Suprapubic skin (tissue), 4 donors: ENCODE results near the gene NQO2. TPM values are rescaled to one million over a fixed set of nuclear protein-coding genes. Genes with fewer than 3 reads are reported as not detected.

Experiments
- DNase-seq, 2 donors: peaks; one replicate each; pipeline ENCODE4 v3.0.0-alpha.2; 2019; ENCODE audit warnings: low spot score in 2 of 2
- H3K27ac ChIP-seq: fragments of 200-600 bp; sonication (generic); one replicate; pipeline ENCODE4 v1.5.1; 2019
- H3K27me3 ChIP-seq: fragments of 200-600 bp; sonication (generic); one replicate; pipeline ENCODE4 v1.5.1; 2019
- H3K36me3 ChIP-seq: fragments of 200-600 bp; sonication (generic); one replicate; pipeline ENCODE4 v1.5.1; 2019
- H3K4me1 ChIP-seq: fragments of 200-600 bp; sonication (generic); one replicate; pipeline ENCODE4 v1.5.1; 2019
- H3K4me3 ChIP-seq: fragments of 200-600 bp; sonication (generic); one replicate; pipeline ENCODE4 v1.5.1; 2019; ENCODE audit warnings: mild to moderate bottlenecking
- H3K9me3 ChIP-seq: fragments of 200-600 bp; sonication (generic); one replicate; pipeline ENCODE4 v1.5.1; 2019
- CTCF ChIP-seq, 2 donors: fragments of 200-600 bp in 1 of 2; fragments of 450-650 bp in 1 of 2; sonication (generic) in 1 of 2; IDR thresholded peaks; one replicate each; pipeline ENCODE4 v1.5.1; 2016 to 2019; ENCODE audit warnings: antibody characterized with exemption in 2 of 2, mild to moderate bottlenecking in 1 of 2, moderate library complexity in 1 of 2
- EP300 ChIP-seq: sonication (generic); formaldehyde crosslinking; IDR thresholded peaks from one replicate; pipeline ENCODE4 v1.6.1; 2017; ENCODE audit warnings: antibody characterized with exemption
- POLR2A ChIP-seq, 2 donors: fragments of 450-650 bp; IDR thresholded peaks; one replicate each; pipeline ENCODE4 v1.6.1; 2017; ENCODE audit warnings: antibody characterized with exemption in 2 of 2, mild to moderate bottlenecking in 2 of 2, moderate library complexity in 2 of 2
- POLR2AphosphoS5 ChIP-seq, 3 donors: sonication (generic); formaldehyde crosslinking; IDR thresholded peaks; one replicate each; pipeline ENCODE4 v1.6.1; 2017; ENCODE audit warnings: antibody characterized with exemption in 3 of 3
- WGBS: methylation state at CpG from one replicate; pipeline ENCODE4 v1.1.5; 2018; 5-methylcytosine and 5-hydroxymethylcytosine counted together
- total RNA-seq, 4 donors: library from RNA; depleted of rRNA; stranded (reverse); fragments of >200 nt; gene quantifications; one replicate each; pipeline ENCODE4 v1.1.0, GENCODE V29; 2016

NQO2 gene
- total RNA-seq, 4 donors from 2014 or later: 22.8 to 40.4 (median 38.3) TPM

GRCh38 chr6:3068329-3069214 is 68.9 kb downstream of the NQO2 start, which contains the start of gene RIPK1:
TSS of gene RIPK1 (plus strand) at chr6:3068494. CDS start at chr6:3076824, 8,330 bp downstream.
- Histone ChIP-seq H3K27ac (peak within 1 kb of the TSS; percentile 99), H3K4me3 (peak within 1 kb of the TSS; percentile 83), H3K9me3 (no peaks in the 10 kb centered on the region), H3K27me3 (no peaks in the 10 kb centered on the region), H3K36me3 (no peaks in the 10 kb centered on the region), H3K4me1 (peaks cover 40% of the 10 kb centered on the region)
- DNase-seq: peak; percentile 94 to 96
- 0% methylated on average over 27 of the region's 112 CpGs for WGBS
- peak in 2 of 3 donors; percentile 51 to 80 for TF ChIP-seq POLR2AphosphoS5 (IDR thresholded peaks at IDR 0.05)
- TF ChIP-seq POLR2A (IDR thresholded peaks at IDR 0.05): peak; percentile 40 to 93
- peak in 1 of 2 donors; percentile 39 for TF ChIP-seq CTCF (IDR thresholded peaks at IDR 0.05)
- no peak for TF ChIP-seq EP300

Other genes starting within 250 kb of the NQO2 start
- 1 to 10 TPM; 1.8 to 6.6 (median 3.5) TPM for gene MYLK4, start 249.0 kb upstream of the NQO2 start, total RNA-seq
- gene WRNIP1, start 234.5 kb upstream of the NQO2 start, total RNA-seq: 10 to 100 TPM; 56.9 to 66.7 (median 63.4) TPM
- 10 to 100 TPM; 11.8 to 20.6 (median 16.9) TPM for gene SERPINB1, start 158.0 kb upstream of the NQO2 start, total RNA-seq
- 1 to 10 TPM; 1.0 to 4.0 (median 2.5) TPM for gene SERPINB9, start 96.6 kb upstream of the NQO2 start, total RNA-seq
- 10 to 100 TPM; 26.8 to 53.4 (median 36.8) TPM for gene SERPINB6, start 28.3 kb upstream of the NQO2 start, total RNA-seq
- gene RIPK1, start 68.6 kb downstream of the NQO2 start, total RNA-seq: 10 to 100 TPM; 25.6 to 37.6 (median 32.2) TPM
- 10 to 100 TPM; 16.1 to 24.5 (median 20.3) TPM for gene BPHL, start 118.8 kb downstream of the NQO2 start, total RNA-seq
- 100 to 1,000 TPM; 121 to 338 (median 242) TPM for gene TUBB2A, start 157.7 kb downstream of the NQO2 start, total RNA-seq
- gene TUBB2B, start 227.8 kb downstream of the NQO2 start, total RNA-seq: 10 to 100 TPM in 3 of 4 donors, 1 to 10 TPM in 1; 9.2 to 19.3 (median 13.2) TPM